Bone marrow (tissue), 2 donors: ENCODE results near the gene IMPG2.
"Not testable (repeated sequence)": the region's sequence is repeated elsewhere in the genome, so short reads cannot be mapped to it uniquely, and the experiment has no call there.

ENCODE experiments used
- DNase-seq, 2 donors: peaks; one replicate each; lab custom pipeline; 2025; lab: John Stamatoyannopoulos, UW

The IMPG2 gene

DNA sequence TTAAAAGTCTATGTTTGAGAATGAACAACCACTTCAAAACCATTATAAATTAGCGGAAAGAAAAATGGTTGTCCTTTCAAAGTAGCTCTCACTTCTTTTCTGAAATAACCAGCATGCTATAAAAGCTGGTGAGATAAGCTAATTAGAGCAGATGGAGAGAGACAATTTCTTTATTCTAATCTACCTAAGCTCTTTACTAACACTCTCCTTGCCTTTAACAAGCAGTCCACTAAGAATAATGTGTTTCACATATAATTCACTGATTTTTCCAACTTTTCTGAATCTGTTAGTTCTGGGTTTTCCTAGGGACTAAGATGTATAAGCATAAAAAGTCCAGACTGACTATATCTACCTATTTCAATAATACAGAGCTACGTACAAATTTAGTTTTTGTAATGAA is at the start of gene IMPG2:
Gene IMPG2 (minus strand): TSS at position 101 of the 400 bp plus-strand sequence. CDS start 203 bp downstream, outside the sequence.
- DNase-seq, result no peak

DNA sequence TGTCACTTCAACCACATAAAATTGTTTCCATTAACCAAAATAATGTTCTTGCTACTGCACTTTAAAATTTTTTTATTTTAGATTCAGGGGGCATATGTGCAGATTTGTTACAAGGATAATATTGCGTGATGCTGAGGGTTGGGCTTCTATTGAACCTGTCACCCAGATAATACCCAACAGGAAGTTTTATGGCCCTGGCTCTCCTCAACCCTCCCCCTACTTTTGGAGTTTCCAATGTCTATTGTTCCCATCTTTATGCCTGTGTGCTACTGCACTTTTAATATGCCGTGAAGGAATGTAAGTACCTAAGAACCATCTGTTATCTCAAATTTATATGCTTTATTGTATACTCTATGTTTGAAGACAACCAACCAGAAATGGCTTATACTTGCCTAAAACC is 42.0 kb upstream of the IMPG2 start:
- no peak for DNase-seq

- no peak for DNase-seq
Measured at GRCh38 chr3:101351829-101352228, 31.5 kb upstream of the IMPG2 start.

DNA sequence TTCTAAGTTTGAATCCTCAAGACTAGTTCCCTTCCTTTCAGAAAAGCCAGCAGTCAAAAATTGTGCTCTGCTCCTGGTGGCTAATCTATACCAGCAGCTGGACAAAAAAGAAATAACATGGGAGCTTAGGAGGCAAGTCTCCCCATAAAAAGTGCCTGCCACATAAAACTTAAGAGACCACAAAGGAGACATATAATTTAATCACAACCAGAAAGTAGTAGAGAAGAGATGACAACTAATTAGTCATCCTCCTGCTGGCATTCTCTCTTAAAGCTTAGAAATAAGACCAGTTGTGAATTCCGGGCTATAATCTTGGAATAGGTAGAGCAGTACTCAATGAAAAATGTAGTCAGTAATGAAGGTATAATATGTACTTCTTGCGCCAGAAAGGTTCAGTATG is 20.2 kb upstream of the IMPG2 start:
- DNase-seq, result no peak

GRCh38 chr3:101333883-101334282 is 13.5 kb upstream of the IMPG2 start:
- no peak for DNase-seq

DNA sequence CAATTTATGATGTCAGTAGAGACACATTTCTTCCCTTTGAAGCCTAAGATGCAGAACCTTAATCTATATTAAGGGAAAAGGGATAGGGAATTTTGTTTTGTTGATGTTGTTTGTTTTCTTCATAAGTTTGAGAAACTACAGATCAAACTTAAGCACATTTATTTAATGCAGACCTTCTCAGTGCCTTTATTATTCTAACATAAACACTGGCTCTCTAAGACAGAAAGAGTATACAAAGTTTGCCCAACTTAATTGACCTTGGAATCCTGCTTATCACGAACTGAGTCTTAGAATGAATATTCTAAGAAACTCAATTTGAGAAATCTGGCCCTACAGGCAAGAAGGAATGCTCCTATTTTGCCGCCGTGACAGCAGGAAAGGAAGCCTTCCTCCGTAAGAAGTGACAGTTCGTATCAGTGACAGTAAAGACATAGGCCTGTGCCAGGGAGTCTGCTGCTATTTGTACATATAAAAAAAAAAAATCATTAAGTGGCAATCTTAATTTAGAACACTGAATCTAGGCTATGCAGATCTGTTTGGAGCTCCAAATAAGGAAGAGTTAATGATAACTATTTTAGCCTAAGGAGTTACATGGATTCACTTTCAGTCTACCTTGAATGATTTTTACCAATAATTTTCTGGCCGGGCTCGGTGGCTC is 8.8 kb upstream of the IMPG2 start:
- DNase-seq, result no peak

DNA sequence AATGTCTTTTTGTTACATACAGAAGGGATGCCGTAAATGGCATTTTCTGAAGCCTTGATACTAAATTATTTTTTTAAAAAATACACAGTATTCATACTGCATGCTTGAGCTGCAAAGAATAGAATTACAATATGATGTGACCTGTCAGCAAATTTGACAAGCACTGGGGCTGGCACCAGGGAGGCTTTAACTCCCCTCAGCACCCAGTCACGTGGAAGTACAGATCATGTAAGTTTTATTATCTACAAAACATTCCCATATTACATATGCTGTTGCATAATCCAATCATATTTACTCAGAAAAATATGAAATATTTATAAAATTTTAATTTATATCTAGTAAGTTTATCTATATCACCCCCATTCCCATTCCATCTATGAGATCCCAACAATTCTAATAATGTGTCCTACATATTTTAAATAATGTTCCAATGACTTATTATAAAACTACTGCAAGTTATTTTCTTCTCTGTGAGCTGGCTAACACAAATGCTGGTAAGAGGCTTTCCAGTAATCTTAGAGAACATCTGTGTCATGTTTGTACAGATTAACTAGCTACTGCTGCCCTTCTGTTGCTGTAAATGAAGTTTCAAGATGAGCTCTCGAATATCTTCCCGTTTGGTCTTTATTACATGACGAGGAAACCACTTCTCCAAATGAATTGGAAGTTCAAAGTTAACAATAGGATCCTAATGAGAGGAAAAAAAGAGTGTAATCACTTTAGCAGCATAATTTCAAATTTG is 5.2 kb upstream of the IMPG2 start:
- no peak for DNase-seq

- DNase-seq, result no peak
Measured at GRCh38 chr3:101319531-101319930, 844 bp downstream of the IMPG2 start.

DNA sequence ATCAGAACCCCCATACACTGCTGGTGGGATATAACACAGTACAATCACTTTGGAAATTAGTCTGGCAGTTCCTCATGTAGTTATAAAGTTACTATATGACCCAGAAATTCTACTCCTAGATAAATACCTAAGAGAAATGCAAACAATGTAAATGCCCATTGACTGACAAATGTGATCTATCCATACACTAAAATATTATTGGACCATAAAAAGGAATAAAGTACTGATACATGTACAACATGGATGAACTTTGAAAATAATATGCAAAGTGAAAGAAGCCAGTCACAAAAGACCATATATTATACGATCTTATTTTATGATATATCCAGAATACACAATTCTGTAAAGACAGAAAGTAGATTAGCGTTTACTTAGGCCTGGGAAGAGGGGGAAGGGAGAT is 7.8 kb downstream of the IMPG2 start:
- no peak for DNase-seq

DNA sequence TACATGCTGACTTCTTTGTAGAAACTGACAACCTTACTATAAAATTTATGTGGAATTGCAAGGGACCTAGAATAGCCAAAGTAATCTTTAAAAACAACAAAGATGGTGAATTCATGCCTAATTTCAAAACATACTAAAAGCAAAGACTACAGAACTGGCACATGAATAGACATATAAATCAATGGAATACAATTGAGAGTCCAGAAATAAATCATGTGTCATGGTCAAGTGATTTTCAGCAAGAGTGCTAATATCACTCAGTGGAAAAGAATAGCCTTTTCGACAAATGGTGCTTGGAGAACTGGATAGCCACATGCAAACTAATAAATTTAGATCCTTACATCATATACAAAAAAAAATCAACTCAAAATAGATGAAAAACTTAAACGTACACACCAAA is 8.7 kb downstream of the IMPG2 start:
- no peak for DNase-seq

GRCh38 chr3:101310978-101311375 is 9.4 kb downstream of the IMPG2 start:
- DNase-seq, result no peak

DNA sequence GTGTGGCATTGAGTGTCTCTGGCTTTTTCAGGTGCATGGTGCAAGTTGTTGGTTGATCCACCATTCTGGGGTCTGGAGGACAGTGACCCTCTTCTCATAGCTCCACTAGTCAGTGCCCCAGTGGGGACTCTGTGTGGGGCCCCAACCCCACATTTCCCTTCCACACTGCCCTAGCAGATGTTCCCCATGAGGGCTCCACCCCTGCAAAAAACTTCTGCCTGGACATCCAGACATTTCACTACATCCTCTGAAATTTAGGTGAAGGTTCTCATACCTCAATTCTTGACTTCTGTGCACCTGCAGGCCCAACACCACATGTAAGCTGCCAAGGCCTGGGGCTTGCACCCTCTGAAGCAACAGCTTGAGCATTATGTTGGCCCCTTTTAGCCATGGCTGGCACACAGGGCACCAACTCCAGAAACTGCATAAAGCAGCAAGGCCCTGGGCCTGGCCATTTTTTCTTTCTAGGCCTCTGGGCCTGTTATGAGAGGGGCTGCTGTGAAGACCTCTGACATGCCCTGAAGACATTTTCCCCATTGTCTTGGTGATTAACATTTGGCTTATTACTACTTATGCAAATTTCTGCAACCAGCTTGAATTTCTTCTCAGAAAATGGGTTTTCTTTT is 12.1 kb downstream of the IMPG2 start:
- not testable (repeated sequence) for DNase-seq

DNA sequence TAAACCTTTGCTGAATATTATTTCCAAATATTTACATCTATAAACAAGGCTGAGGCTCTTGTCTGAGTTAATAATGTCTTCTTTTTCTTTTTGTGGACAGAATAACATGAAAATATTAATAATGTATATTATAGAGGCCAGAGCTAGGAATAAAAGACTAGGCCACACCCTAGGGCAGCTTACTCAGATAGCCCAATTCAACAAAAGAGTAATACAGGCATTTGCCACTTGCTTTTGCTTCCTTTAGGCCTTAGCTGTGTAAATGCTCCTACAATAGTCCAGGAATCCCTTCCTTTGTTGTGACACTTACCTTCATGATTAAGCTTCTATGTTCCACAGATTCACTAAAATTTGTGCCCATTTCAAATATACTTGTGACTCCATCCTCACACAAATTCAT is 16.5 kb downstream of the IMPG2 start:
- DNase-seq, result no peak

DNA sequence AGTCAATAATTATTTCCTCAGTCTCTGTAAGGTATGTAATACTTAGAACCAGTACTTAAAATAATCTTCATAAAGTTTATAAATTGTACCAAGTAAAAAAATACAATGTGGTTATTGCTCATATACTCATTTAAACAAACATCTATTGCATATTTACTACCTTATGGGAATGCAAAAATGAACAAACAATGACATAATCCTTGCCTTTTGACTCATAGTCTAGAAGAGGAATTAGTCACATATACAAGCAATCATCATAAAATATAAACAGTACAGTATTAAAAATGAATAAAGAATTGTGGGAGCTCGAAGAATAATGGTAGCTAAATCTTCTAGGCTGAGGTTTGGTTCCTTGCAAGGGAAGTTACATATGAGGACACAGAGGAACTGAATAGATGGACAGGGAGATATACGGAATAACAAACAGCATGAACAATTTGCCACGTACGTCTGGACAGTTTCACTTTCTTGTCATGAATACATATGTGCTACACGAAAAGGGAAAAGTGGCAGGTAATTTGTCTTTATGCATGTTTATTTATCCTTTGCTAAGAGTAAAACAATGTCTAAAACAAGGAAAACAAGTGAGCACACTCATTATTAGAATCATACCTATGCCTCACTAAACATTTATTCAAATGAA is 17.2 kb downstream of the IMPG2 start:
- DNase-seq, result no peak

GRCh38 chr3:101300073-101300472 is 20.3 kb downstream of the IMPG2 start:
- no peak for DNase-seq

- DNase-seq, result no peak
Measured at GRCh38 chr3:101292027-101292426, 28.3 kb downstream of the IMPG2 start.

DNA sequence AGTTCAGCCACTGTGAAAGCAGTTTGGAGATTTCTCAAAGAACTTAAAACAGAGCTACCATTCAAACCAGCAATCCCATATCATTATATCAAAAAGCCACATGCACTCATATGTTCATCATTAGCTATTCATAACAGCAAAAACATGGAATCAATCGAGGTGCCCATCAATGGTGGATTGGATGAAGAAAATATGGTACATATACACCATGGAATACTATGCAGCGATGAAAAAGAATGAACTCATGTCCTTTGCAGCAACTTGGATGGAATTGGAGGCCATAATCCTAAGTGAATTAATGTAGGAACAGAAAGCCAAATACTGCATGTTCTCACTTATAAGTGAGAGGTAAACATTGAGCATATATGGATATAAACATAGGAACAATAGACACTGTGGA is 32.1 kb downstream of the IMPG2 start:
- DNase-seq, result no peak

DNA sequence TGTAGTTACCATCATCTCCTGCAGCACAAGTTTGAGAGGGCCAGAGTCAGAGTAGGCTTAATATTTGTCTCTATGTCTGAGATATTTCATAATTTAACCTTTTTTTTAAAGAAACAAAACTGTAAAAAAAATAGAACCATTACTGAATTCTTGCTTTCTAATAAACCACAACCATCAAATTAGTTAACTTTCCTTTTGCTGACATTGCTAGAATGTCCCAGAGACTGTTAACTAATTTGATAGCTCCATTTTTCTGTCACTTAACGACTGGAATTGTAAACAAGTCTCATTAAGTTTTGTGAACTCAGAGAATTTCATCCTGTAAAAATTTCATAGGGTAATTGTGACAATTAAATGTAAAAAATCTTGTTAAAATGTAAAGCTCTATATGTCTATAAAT is 35.6 kb downstream of the IMPG2 start:
- no peak for DNase-seq

GRCh38 chr3:101281521-101282030 is 38.8 kb downstream of the IMPG2 start:
- no peak for DNase-seq

- DNase-seq, result no peak
Measured at GRCh38 chr3:101279765-101280385, 40.5 kb downstream of the IMPG2 start.

DNA sequence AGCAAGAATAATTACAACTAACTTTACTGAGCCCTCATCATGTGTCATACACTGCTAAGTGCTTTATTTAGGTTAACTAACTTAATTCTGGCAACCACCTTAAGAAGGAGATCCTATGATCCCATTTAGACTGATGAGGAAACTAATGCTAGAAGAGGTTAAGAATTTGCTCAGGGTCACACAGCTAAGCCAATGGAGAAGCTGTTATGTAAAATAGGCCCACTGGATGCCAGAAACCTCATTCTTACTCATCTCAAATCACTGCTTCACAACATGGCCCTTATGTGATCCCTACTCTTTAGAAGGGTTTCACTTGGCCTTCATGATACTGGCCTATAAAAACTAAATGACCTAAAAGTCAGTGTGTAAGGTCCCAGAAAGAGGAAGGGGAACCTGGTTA is 41.2 kb downstream of the IMPG2 start:
- DNase-seq, result no peak

GRCh38 chr3:101278727-101279126 is 41.6 kb downstream of the IMPG2 start:
- DNase-seq, result no peak
